Lower leg skin (tissue), 4 donors: ENCODE measurements around the gene HMSD. TPM values are rescaled to one million over a fixed set of nuclear protein-coding genes. Genes with fewer than 3 reads are reported as not detected.
A peak's percentile ranks its signal among the peaks of the same experiment; 100 is the strongest.

Source experiments
- DNase-seq, 2 donors: peaks; one replicate each; pipeline ENCODE4 v3.0.0-alpha.2; 2019; ENCODE audit warnings: low spot score in 2 of 2
- H3K4me3 ChIP-seq: fragments of 200-600 bp; sonication (generic); 2 replicates; pipeline ENCODE4 v1.5.1; 2017; ENCODE audit warnings: mild to moderate bottlenecking, low read depth; ENCODE audit not compliant: poor library complexity, severe bottlenecking
- POLR2A ChIP-seq, 2 donors: fragments of 450-650 bp; IDR thresholded peaks; one replicate each; pipeline ENCODE4 v1.6.1; 2016 to 2017; ENCODE audit warnings: antibody characterized with exemption in 2 of 2, mild to moderate bottlenecking in 1 of 2, moderate library complexity in 1 of 2
- WGBS, 2 donors: methylation state at CpG; one replicate each; pipeline ENCODE4 v1.1.5; 2018; 5-methylcytosine and 5-hydroxymethylcytosine counted together
- intact Hi-C: fragments of 100-400 bp; cut with DNase I; formaldehyde crosslinking; loops from one replicate; pipeline ENCODE4 v1.15.0; 2023; ENCODE audit warnings: low total_unique reads
- total RNA-seq, 4 donors: library from RNA; depleted of rRNA; stranded (reverse); fragments of >200 nt; gene quantifications; one replicate each; pipeline ENCODE4 v1.1.0, GENCODE V29; 2016
- TF ChIP-seq, protein P1 (sequence below), 3 donors: fragments of 450-650 bp; IDR thresholded peaks; one replicate each; pipeline ENCODE4 v1.5.1; 2016; ENCODE audit warnings: antibody characterized with exemption in 3 of 3, mild to moderate bottlenecking in 3 of 3, moderate library complexity in 2 of 3

Gene HMSD, protein sequence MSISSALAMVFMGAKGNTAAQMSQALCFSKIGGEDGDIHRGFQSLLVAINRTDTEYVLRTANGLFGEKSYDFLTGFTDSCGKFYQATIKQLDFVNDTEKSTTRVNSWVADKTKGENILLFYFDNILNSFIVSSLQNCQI
- total RNA-seq, result under 1 TPM in 1 of 4 donors, not detected in 3; 0.65 TPM

DNA sequence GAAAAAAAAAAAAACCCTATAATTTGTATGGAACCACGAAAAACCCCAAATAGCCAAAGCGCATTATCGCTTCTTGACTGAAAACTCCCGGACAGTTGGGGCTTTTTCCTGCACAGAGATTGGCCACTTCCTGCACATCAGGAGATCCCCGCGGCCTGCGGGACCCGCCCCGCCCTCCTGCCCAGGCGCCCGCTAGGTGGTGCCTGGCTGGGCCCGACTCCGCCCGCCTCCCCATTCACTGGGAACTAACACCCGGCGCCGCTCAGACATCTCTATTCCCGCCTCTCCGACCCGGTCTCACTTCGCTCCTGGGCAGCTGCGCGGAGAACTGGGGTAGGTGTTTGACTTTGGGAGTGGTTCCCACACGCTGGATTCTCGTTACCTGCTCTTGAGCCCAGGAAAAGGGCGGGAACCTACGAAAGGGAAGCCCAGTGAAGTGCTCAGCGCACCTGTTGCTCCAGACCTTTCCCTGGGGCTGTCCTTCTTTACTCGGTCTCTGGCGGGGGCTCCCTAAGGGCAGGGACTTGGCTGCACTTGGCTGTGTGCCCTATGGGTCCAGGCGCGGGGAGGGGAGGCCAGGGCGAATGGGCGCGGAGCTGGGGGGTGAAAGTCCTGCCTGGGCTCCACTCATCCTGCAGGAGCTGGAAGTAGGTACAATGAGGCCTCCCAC lies at the start of gene HMSD:
TSS of gene HMSD (plus strand) at position 234 of the 670 bp plus-strand sequence. CDS start 4,155 bp downstream, outside the sequence.
- 17% methylated on average over 31 to 34 of the region's 35 CpGs for WGBS, 2 donors
- no peak for TF ChIP-seq POLR2A (IDR thresholded peaks at IDR 0.05)
- TF ChIP-seq, protein P1, sequence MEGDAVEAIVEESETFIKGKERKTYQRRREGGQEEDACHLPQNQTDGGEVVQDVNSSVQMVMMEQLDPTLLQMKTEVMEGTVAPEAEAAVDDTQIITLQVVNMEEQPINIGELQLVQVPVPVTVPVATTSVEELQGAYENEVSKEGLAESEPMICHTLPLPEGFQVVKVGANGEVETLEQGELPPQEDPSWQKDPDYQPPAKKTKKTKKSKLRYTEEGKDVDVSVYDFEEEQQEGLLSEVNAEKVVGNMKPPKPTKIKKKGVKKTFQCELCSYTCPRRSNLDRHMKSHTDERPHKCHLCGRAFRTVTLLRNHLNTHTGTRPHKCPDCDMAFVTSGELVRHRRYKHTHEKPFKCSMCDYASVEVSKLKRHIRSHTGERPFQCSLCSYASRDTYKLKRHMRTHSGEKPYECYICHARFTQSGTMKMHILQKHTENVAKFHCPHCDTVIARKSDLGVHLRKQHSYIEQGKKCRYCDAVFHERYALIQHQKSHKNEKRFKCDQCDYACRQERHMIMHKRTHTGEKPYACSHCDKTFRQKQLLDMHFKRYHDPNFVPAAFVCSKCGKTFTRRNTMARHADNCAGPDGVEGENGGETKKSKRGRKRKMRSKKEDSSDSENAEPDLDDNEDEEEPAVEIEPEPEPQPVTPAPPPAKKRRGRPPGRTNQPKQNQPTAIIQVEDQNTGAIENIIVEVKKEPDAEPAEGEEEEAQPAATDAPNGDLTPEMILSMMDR (IDR thresholded peaks at IDR 0.05), result no peak
- peak; percentile 27 to 90 for DNase-seq
- no peak within 1 kb of the TSS for H3K4me3 ChIP-seq
- intact Hi-C loops, result no loop called here

DNA sequence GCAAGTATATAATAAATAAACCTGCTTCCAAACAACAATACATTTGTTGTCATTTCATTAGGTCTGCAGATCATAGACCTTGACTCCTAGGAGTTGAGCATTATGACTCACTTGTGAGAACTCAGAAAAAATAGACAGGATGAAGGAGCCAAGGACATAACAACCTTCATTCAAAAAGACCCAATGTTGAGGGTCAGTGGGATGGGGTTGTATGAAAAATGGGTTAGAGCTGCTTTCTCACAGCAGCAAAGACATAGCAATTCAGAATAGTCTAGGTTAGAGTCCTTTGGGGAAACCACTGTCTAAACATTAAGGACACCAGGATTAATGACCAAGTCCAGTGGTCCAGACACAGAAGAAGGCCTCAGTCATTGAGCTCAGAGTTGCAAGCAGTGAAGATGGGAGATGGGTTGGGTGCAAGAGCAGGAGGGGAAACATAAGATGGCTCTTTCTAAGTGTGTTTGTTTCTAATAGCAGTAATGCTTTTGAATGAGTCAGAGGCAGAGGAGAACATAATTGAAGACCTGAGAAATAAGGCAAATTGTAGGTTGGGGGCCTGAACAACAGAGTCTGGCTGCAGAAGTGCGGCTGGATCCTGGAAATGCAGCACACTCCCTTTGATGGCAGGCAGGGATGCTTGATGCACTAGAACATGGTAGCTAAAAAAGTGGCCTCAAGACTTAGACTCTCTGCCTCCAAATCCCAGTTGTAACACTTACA lies 45.1 kb upstream of the HMSD start:
- intact Hi-C loops, result no loop called here
- no peak for TF ChIP-seq POLR2A (IDR thresholded peaks at IDR 0.05)
- TF ChIP-seq, protein P1 (IDR thresholded peaks at IDR 0.05), result no peak
- DNase-seq, result no peak
- H3K4me3 ChIP-seq, result no peak overlapping the region
- WGBS, 2 donors, result 90 to 96% methylated on average over 1 of the region's 1 CpG

DNA sequence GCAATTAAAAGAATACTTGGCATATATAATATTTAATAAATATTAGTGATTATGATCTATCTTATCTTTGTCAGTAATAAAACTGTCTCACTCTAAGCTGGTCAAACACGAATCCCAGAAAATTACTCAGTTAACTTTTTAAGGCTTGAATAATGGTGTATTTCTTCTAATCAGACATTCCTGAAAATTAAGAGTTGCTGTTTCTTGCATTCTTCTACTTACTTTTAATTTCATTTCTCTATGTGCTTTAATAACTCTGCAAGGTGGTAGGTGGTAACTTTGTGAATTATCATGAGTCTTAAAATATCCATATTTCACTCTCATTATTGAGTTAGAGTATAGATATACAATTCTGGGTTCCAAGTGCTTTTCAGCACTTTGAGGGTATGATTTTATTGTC lies 44.4 kb upstream of the HMSD start:
- DNase-seq, result no peak
- WGBS, 2 donors, result 40 to 41% methylated on average over 1 of the region's 1 CpG
- TF ChIP-seq, protein P1 (IDR thresholded peaks at IDR 0.05), result no peak
- no peak for TF ChIP-seq POLR2A (IDR thresholded peaks at IDR 0.05)
- H3K4me3 ChIP-seq, result no peak overlapping the region
- intact Hi-C loops, result no loop called here

DNA sequence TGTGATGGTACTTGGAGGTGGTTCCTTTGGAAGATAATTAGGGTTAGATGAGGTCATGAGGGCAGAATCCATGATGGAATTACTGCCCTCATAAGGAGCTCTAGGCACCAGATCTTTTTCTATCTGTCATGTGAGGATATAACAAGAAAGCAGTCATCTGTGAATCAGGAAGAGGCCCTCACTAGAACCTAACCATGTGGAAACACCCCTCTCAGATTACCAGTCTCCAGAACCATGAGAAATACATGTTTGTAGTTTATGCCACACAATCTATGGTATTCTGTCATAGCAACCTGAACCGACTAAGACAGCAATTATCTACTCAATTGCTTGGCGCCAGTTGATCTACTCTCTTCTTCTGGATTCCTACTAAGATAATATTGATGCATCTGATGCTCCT lies 43.7 kb upstream of the HMSD start:
- no peak for DNase-seq
- 80 to 86% methylated on average over 2 of the region's 2 CpGs for WGBS, 2 donors
- no peak overlapping the region for H3K4me3 ChIP-seq
- TF ChIP-seq, protein P1 (IDR thresholded peaks at IDR 0.05), result no peak
- no peak for TF ChIP-seq POLR2A (IDR thresholded peaks at IDR 0.05)
- intact Hi-C loops, result no loop called here

DNA sequence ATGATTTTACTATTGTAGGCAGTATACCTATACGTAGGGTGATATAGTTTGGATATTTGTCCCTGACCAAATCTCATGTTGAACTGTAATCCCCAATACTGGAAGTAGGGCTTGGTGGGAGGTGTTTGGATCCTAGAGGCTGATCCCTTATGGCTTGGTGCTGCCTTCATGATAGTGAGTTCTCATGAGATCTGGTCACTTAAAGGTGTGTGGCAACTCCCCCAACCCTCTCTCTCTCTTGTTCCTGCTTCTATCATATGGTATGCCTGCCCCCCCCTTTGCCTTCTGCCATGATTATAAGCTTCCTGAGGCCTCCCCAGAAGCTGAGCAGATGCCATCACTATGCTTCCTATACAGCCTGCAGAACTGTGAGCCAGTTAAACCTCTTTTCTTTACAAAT lies 43.0 kb upstream of the HMSD start:
- no peak for DNase-seq
- intact Hi-C loops, result no loop called here
- TF ChIP-seq, protein P1 (IDR thresholded peaks at IDR 0.05), result no peak
- TF ChIP-seq POLR2A (IDR thresholded peaks at IDR 0.05), result no peak
- WGBS, 2 donors, result 91 to 98% methylated on average over 1 of the region's 1 CpG
- H3K4me3 ChIP-seq, result no peak overlapping the region
